HepG2 (cell line): ENCODE results near the gene SLC13A5. TPM values are rescaled to one million over a fixed set of nuclear protein-coding genes. Genes with fewer than 3 reads are reported as not detected.
"Not testable (repeated sequence)": the region's sequence is repeated elsewhere in the genome, so short reads cannot be mapped to it uniquely, and the experiment has no call there.

Experiments used
- ATAC-seq: fragments of 200-7000 bp; cut with Tn5 transposase; 3 replicates; pipeline ENCODE4 v1.9.1; 2020; ENCODE audit warnings: mild to moderate bottlenecking, moderate library complexity
- BruUV-seq: library from RNA; stranded (reverse); fragments of 400-500 nt; replicated peaks from 2 replicates; lab custom pipeline; 2021; lab: Mats Ljungman, UMichigan
- CTCF ChIA-PET: fragments of 300-600 bp; formaldehyde crosslinking; extraction: SDS; loops from one replicate; lab custom pipeline; 2021; ENCODE audit warnings: low total read pairs, inconsistent platforms, low intra/inter-chr PET ratio; lab: Yijun Ruan, JAX
- POLR2A ChIA-PET: fragments of 350-600 bp; sonication (Branson Sonifier 250); formaldehyde crosslinking; loops from one replicate; lab custom pipeline; 2020; ENCODE audit warnings: antibody characterized with exemption, inconsistent platforms; lab: Yijun Ruan, JAX
- DNase-seq: peaks from one replicate; pipeline ENCODE4 v3.0.0-alpha.2; 2015; ENCODE audit warnings: low spot score
- FAIRE-seq: peaks from 3 replicates; lab custom pipeline; 2011; peaks lifted over from hg19 to GRCh38; lab: Jason Lieb, UNC
- H2AFZ ChIP-seq: one replicate; pipeline ENCODE4 v1.6.1; 2011; ENCODE audit warnings: low read length, inconsistent platforms
- H3K27ac ChIP-seq: fragments of 300-600 bp; 3 replicates; pipeline ENCODE4 v1.8.0; 2011; ENCODE audit warnings: mixed run types, mild to moderate bottlenecking, mixed read lengths, low read length, inconsistent platforms; ENCODE audit not compliant: insufficient read depth; ENCODE audit errors: extremely low read length
- H3K27me3 ChIP-seq, 2 experiments: fragments of 200-600 bp in 1 of 2; 2 replicates in 1 of 2; 3 replicates in 1 of 2; pipeline versions ENCODE4 v1.6.0 to v1.8.0; 2011; ENCODE audit warnings: low read length in 2 of 2, mild to moderate bottlenecking in 2 of 2, moderate library complexity in 2 of 2, inconsistent platforms in 1 of 2; ENCODE audit not compliant: insufficient read depth in 2 of 2, control insufficient read depth in 1 of 2
- H3K36me3 ChIP-seq, 2 experiments: fragments of 200-600 bp in 1 of 2; replicated peaks in 1 of 2; 2 replicates in 1 of 2; 3 replicates in 1 of 2; pipeline versions ENCODE4 v1.5.1 to v1.8.0; 2011; ENCODE audit warnings: low read length in 2 of 2, inconsistent platforms in 1 of 2; ENCODE audit not compliant: insufficient read depth in 2 of 2, control insufficient read depth in 1 of 2
- H3K4me1 ChIP-seq: 2 replicates; pipeline ENCODE4 v1.5.1; 2012; ENCODE audit warnings: low read length, inconsistent platforms; ENCODE audit not compliant: insufficient read depth
- H3K4me2 ChIP-seq: 2 replicates; pipeline ENCODE4 v1.6.0; 2011; ENCODE audit warnings: low read depth, low read length, inconsistent platforms
- H3K4me3 ChIP-seq, 3 experiments: fragments of 200-600 bp in 1 of 3; sonication (generic), shearing (Covaris generic) in 1 of 3; replicated peaks in 1 of 3; 2 replicates each; pipeline ENCODE4 v1.5.1; 2011 to 2016; ENCODE audit warnings: low read length in 3 of 3, inconsistent platforms in 2 of 3, low read depth in 2 of 3, mild to moderate bottlenecking in 2 of 3, control low read depth in 1 of 3, mixed read lengths in 1 of 3; ENCODE audit not compliant: insufficient read depth in 1 of 3
- H3K79me2 ChIP-seq: one replicate; pipeline ENCODE4 v1.6.1; 2011; ENCODE audit warnings: low read length, inconsistent platforms; ENCODE audit not compliant: insufficient read depth
- H3K9ac ChIP-seq: 2 replicates; pipeline ENCODE4 v1.6.0; 2011; ENCODE audit warnings: mild to moderate bottlenecking, low read depth, low read length, inconsistent platforms; ENCODE audit not compliant: insufficient read depth
- H3K9me3 ChIP-seq: 2 replicates; pipeline ENCODE4 v1.5.1; 2012; ENCODE audit warnings: mild to moderate bottlenecking, low read length
- H4K20me1 ChIP-seq: 2 replicates; pipeline ENCODE4 v1.6.0; 2011; ENCODE audit warnings: inconsistent platforms, mild to moderate bottlenecking, low read length, moderate library complexity; ENCODE audit not compliant: insufficient read depth
- GATAD2A ChIP-seq: IDR thresholded peaks from 2 replicates; pipeline ENCODE4 v1.6.1; 2016
- PAF1 ChIP-seq: IDR thresholded peaks from 2 replicates; pipeline ENCODE4 v1.6.1; 2016; ENCODE audit warnings: missing genetic modification reagents, missing compliant biosample characterization
- ZNF501 ChIP-seq: sonication (generic); formaldehyde crosslinking; IDR thresholded peaks from 2 replicates; pipeline ENCODE4 v1.5.1; 2020; ENCODE audit warnings: mild to moderate bottlenecking, moderate library complexity, missing genetic modification reagents
- ZNF710 ChIP-seq: sonication (generic); formaldehyde crosslinking; IDR thresholded peaks from 2 replicates; pipeline ENCODE4 v1.5.0; 2020; ENCODE audit warnings: mild to moderate bottlenecking, missing genetic modification reagents, borderline replicate concordance
- ZNF883 ChIP-seq: sonication (generic); formaldehyde crosslinking; IDR thresholded peaks from 2 replicates; pipeline ENCODE4 v1.5.1; 2020; ENCODE audit warnings: mild to moderate bottlenecking, missing genetic modification reagents; ENCODE audit errors: not compliant biosample characterization
- WGBS: methylation state at CpG from one replicate; pipeline ENCODE4 v1.1.6; 2017; ENCODE audit warnings: low lambda C conversion rate; 5-methylcytosine and 5-hydroxymethylcytosine counted together
- in situ Hi-C: cut with HindIII; loops from 2 replicates; pipeline ENCODE4 v1.10.0; 2017; ENCODE audit warnings: low pct_unique_long_range_greater_than_20kb; ENCODE audit not compliant: extremely low pct_ligation_motif_present
- intact Hi-C: fragments of 100-400 bp; cut with micrococcal nuclease; formaldehyde crosslinking; loops from one replicate; pipeline ENCODE4 v1.10.0; 2022; ENCODE audit not compliant: unreplicated experiment
- polyA plus RNA-seq, 8 experiments: library from polyadenylated mRNA; depleted of rRNA in 3 of 8; stranded (reverse) in 7 of 8; unstranded in 1 of 8; fragments of >200 nt; fragmentation: Illumina TruSeq in 4 of 8; extraction: Trizol in 4 of 8; gene quantifications; 2 replicates each; pipeline versions ENCODE4 v1.2.1 to v1.2.3, GENCODE V29; 2011 to 2016; ENCODE audit warnings: low read depth in 4 of 8, missing spikeins in 1 of 8, mixed read lengths in 1 of 8; ENCODE audit not compliant: insufficient read depth in 1 of 8
- total RNA-seq, 5 experiments: library from RNA; depleted of rRNA; stranded (reverse); fragments of >200 nt; fragmentation: Illumina TruSeq; extraction: Trizol; gene quantifications; 2 replicates each; pipeline ENCODE4 v1.2.3, GENCODE V29; 2016; ENCODE audit warnings: low read depth in 1 of 5

Gene SLC13A5
- total and polyA plus RNA-seq, 2 of the 13 experiments (the other 11 are each of a cell fraction or from before 2014, with no cell fraction given) = 42.8 to 310 TPM

DNA sequence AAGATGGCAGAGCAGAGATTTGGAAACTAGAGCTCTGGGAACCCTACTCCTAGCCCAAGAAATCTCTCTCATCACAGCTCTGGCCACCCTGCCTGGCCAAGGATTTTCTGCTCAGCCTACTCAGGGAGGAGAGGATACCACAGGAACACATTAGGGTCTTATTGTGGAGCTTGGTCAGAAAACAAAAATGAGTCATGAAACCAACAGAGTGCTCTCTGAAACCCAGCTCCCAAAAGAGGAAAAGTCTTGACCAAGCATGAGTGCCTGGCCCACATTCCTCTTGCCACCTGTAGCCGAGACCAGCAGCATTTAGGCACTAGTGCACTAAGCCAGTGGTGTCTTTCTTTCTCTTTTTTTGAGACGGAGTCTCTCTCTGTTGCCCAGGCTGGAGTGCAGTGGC, 18.1 kb downstream of the SLC13A5 start:
- WGBS = 100% methylated on average over 2 of the region's 2 CpGs
- no peaks in the 10 kb centered on the region for H4K20me1 ChIP-seq
- H3K4me1 ChIP-seq = peaks cover 37% of the 10 kb centered on the region
- FAIRE-seq (no peak), DNase-seq (no peak), ATAC-seq (no peak)
- H3K4me3 ChIP-seq = no peak overlapping the region
- no peaks in the 10 kb centered on the region for H3K9me3 ChIP-seq
- no peak overlapping the region for H2AFZ ChIP-seq
- peaks cover 42 to 78% of the 10 kb centered on the region in 2 experiments for H3K36me3 ChIP-seq
- POLR2A ChIA-PET = interaction anchor here (1.0 to 11.0 kb wide), 3 partner anchors 9 to 18 kb away, joined by 3 to 419 read pairs (median 265); partner anchors contain the start of gene SLC13A5
- CTCF ChIA-PET = no interaction called here
- no peak overlapping the region for H3K4me2 ChIP-seq
- TF ChIP-seq PAF1 (CRISPR knock-in tag) (0 out of 2 replicates have a peak, but pooled peaks have one; percentile 31), ZNF501 (no peak), GATAD2A (CRISPR knock-in tag) (no peak), ZNF883 (CRISPR knock-in tag) (no peak)
- H3K9ac ChIP-seq = no peak overlapping the region
- H3K79me2 ChIP-seq = no peaks in the 10 kb centered on the region
- in situ Hi-C loops (no loop called here), intact Hi-C loops (no loop called here)
- no peaks in the 10 kb centered on the region for H3K27me3 ChIP-seq
- no peak overlapping the region for H3K27ac ChIP-seq
- BruUV-seq = no TSS peak

GRCh38 chr17:6691958-6692357, 21.2 kb downstream of the SLC13A5 start:
- H3K79me2 ChIP-seq, H4K20me1 ChIP-seq, intact Hi-C loops, BruUV-seq, ATAC-seq, CTCF ChIA-PET, H3K27ac ChIP-seq, H3K27me3 ChIP-seq, H3K4me2 ChIP-seq, DNase-seq: not testable (repeated sequence)
- POLR2A ChIA-PET = interaction anchor here (0.9 to 2.3 kb wide), 7 partner anchors 8 to 21 kb away, joined by 4 to 12 read pairs (median 5); partner anchors contain the start of gene SLC13A5
- H3K4me1 ChIP-seq = peaks cover 16% of the 10 kb centered on the region
- peak; percentile 53; the same call in 1 of the 2 replicates for TF ChIP-seq ZNF710 (CRISPR knock-in tag)
- TF ChIP-seq, all 625 proteins: peak for 1; not testable (repeated sequence) for 624
- H3K9ac ChIP-seq, H3K4me3 ChIP-seq, FAIRE-seq, H3K9me3 ChIP-seq, in situ Hi-C loops, H2AFZ ChIP-seq: not testable (repeated sequence)
- peaks cover 32 to 76% of the 10 kb centered on the region in 2 experiments for H3K36me3 ChIP-seq
- WGBS = 88% methylated on average over 6 of the region's 6 CpGs
